ENCODE results near the gene FMN1.

DNA sequence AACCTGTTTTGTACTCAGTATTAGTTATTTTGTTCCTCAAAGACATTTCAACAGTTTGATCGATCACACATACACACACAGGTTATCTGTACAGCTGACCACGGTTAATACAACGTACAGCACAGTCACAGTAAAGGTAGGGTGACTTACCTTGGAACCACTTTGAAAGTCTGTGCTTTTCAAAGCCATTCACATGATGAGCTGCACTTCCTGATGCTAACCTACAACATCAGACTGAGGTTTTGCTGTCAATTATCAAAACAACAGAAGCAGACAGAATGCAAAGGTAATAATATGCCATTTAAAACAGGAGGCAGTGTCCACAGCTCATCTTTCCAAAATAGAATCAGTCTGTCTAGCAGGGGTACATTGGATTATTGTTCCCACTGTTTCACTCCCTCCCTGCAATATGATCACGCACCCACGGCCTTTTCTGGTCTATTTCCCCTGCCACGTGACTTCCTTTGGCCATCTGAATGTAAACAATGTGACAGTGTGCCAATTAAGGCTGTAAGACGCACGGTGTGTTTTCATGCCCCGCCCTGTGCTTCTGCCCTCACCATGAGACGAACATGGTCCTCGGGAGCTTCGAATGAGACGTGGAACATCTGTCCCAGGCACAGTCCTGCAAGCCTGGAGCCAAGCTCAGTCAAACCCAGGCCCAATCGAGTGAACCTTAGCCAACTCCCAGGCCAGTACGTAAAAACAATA lies 102.4 kb downstream of the FMN1 start:
- TF ChIP-seq RCOR1 (conservative IDR thresholded peaks at IDR 0.05; ENCODE audit: low read depth, low read length): no peak
- TF ChIP-seq, protein P1, sequence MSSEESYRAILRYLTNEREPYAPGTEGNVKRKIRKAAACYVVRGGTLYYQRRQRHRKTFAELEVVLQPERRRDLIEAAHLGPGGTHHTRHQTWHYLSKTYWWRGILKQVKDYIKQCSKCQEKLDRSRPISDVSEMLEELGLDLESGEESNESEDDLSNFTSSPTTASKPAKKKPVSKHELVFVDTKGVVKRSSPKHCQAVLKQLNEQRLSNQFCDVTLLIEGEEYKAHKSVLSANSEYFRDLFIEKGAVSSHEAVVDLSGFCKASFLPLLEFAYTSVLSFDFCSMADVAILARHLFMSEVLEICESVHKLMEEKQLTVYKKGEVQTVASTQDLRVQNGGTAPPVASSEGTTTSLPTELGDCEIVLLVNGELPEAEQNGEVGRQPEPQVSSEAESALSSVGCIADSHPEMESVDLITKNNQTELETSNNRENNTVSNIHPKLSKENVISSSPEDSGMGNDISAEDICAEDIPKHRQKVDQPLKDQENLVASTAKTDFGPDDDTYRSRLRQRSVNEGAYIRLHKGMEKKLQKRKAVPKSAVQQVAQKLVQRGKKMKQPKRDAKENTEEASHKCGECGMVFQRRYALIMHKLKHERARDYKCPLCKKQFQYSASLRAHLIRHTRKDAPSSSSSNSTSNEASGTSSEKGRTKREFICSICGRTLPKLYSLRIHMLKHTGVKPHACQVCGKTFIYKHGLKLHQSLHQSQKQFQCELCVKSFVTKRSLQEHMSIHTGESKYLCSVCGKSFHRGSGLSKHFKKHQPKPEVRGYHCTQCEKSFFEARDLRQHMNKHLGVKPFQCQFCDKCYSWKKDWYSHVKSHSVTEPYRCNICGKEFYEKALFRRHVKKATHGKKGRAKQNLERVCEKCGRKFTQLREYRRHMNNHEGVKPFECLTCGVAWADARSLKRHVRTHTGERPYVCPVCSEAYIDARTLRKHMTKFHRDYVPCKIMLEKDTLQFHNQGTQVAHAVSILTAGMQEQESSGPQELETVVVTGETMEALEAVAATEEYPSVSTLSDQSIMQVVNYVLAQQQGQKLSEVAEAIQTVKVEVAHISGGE (CRISPR knock-in tag; IDR thresholded peaks at IDR 0.05): no peak

Measured in GM12878 (cell line).